Measurements from ENCODE around the gene OBSCN. TPM values are rescaled to one million over a fixed set of nuclear protein-coding genes. Genes with fewer than 3 reads are reported as not detected.

OBSCN gene
- total RNA-seq, 2 donors from 2014 or later, result 159 to 317 TPM

DNA sequence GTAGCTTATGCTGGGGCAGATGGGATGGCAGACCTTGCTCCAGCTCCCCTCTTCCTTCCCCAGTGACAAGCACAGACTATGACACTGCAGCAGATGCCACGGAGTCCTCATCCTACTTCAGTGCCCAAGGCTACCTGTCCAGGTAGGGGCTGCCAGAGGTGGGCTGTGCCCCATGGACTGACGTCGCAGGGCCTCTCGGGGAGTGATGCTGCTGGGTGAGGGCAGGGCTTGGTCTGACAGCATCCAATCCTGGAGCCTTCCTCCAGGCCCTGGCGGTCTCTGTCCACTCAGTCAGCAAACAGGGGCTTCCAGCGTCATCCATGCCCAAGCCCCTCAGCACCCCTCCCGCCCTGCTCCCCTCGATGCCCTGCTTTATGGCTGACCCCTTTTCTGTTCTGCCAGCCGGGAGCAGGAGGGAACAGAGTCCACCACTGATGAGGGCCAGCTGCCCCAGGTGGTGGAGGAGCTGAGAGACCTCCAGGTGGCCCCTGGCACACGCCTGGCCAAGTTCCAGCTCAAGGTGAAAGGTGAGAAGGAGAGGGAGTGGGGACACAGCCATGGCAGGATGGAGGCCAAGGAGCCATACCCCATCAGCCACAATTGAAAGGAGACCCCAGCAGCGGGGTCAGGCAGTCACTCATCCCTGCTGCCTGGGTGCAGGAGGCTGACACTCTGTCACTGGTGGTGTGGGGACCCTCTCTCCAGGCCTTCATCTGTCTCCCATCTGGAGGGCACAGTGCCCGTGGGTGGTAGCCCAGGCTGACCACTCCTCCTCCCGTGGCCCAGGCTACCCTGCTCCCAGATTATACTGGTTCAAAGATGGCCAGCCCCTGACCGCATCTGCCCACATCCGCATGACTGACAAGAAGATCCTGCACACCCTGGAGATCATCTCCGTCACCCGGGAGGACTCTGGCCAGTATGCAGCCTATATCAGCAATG, 125.2 kb downstream of the OBSCN start:
- H3K4me3 ChIP-seq, result no peak overlapping the region
- no peak for DNase-seq (ENCODE audit: low spot score)
- no peak overlapping the region for H3K27ac ChIP-seq
- H3K9me3 ChIP-seq, result no peaks in the 10 kb centered on the region
- peaks cover 51% of the 10 kb centered on the region for H3K36me3 ChIP-seq
- TF ChIP-seq, protein P1, sequence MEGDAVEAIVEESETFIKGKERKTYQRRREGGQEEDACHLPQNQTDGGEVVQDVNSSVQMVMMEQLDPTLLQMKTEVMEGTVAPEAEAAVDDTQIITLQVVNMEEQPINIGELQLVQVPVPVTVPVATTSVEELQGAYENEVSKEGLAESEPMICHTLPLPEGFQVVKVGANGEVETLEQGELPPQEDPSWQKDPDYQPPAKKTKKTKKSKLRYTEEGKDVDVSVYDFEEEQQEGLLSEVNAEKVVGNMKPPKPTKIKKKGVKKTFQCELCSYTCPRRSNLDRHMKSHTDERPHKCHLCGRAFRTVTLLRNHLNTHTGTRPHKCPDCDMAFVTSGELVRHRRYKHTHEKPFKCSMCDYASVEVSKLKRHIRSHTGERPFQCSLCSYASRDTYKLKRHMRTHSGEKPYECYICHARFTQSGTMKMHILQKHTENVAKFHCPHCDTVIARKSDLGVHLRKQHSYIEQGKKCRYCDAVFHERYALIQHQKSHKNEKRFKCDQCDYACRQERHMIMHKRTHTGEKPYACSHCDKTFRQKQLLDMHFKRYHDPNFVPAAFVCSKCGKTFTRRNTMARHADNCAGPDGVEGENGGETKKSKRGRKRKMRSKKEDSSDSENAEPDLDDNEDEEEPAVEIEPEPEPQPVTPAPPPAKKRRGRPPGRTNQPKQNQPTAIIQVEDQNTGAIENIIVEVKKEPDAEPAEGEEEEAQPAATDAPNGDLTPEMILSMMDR (IDR thresholded peaks at IDR 0.05), result no peak
- no peaks in the 10 kb centered on the region for H3K4me1 ChIP-seq
- no peaks in the 10 kb centered on the region for H3K27me3 ChIP-seq

DNA sequence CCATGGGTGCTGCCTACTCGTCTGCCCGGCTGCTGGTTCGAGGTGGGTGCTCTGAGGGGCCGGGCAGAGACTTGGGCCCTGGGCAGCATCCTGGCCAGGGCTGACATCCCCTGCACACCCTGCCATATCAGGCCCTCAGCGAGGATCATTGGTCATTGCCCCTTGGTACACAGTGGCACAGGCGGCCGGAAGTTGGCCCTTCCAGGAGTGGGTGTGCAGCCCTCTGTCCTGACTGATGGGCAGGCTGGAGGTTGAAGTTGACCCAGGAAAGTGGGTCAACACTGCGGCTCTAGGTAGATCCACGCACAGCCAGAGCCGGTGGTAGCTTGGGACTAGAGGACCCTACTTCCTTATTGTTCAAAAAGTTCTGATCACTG, 125.9 kb downstream of the OBSCN start:
- H3K4me1 ChIP-seq, result no peaks in the 10 kb centered on the region
- TF ChIP-seq, protein P1 (IDR thresholded peaks at IDR 0.05), result no peak
- DNase-seq (ENCODE audit: low spot score), result no peak
- H3K27ac ChIP-seq, result no peak overlapping the region
- H3K4me3 ChIP-seq, result no peak overlapping the region
- no peaks in the 10 kb centered on the region for H3K27me3 ChIP-seq
- H3K9me3 ChIP-seq, result no peaks in the 10 kb centered on the region
- H3K36me3 ChIP-seq, result peaks cover 58% of the 10 kb centered on the region

DNA sequence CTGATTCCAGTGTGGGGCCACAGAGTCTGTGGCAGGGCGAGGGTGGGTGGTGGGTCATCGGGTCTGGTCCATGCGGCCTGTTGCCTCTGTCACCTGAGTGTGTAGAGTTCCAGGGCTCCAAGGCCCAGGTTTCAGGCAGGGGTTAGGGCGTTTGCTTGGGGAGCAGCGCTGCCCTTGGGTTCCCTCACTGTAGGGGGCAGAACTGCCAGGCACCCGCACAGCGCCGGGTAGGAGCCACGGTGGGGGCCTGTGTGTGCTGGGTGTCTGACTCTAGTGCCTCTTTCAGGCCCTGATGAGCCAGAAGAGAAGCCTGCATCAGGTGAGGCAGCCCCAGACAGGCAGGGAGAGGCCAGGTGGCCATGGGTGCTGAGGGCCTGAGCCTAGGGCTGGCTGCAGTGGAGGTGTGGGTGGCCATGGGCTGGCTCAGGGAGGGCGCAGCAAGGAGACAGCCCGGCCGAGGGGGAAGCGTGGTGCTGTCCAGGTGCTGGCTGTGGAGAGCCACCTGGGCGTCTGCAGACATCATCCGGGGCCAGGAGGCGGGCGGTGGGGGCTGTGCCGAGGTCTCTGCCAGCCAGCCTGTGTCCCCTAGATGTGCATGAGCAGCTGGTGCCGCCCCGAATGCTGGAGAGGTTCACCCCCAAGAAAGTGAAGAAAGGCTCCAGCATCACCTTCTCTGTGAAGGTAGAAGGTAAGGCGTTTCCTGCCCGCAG, 126.5 kb downstream of the OBSCN start:
- no peaks in the 10 kb centered on the region for H3K4me1 ChIP-seq
- no peak overlapping the region for H3K27ac ChIP-seq
- H3K27me3 ChIP-seq, result no peaks in the 10 kb centered on the region
- H3K9me3 ChIP-seq, result no peaks in the 10 kb centered on the region
- no peak for DNase-seq (ENCODE audit: low spot score)
- H3K4me3 ChIP-seq, result no peak overlapping the region
- TF ChIP-seq, protein P1 (IDR thresholded peaks at IDR 0.05), result no peak
- peaks cover 64% of the 10 kb centered on the region for H3K36me3 ChIP-seq

DNA sequence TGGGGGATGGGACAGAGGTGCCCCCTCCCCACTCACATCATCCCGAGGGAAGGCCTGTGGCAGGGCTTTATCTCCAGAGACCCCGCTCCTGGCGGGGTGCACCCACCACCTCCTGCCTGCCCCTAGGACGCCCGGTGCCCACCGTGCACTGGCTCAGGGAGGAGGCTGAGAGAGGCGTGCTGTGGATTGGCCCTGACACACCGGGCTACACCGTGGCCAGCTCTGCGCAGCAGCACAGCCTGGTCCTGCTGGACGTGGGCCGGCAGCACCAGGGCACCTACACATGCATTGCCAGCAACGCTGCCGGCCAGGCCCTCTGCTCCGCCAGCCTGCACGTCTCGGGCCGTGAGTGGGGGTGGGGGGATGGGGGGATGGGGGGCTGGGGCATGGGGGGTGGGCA, 127.1 kb downstream of the OBSCN start:
- TF ChIP-seq, protein P1 (IDR thresholded peaks at IDR 0.05), result no peak
- Histone ChIP-seq H3K9me3 (no peaks in the 10 kb centered on the region), H3K4me1 (no peaks in the 10 kb centered on the region), H3K27me3 (no peaks in the 10 kb centered on the region), H3K36me3 (peaks cover 70% of the 10 kb centered on the region), H3K27ac (no peak overlapping the region), H3K4me3 (no peak overlapping the region)
- no peak for DNase-seq (ENCODE audit: low spot score)

DNA sequence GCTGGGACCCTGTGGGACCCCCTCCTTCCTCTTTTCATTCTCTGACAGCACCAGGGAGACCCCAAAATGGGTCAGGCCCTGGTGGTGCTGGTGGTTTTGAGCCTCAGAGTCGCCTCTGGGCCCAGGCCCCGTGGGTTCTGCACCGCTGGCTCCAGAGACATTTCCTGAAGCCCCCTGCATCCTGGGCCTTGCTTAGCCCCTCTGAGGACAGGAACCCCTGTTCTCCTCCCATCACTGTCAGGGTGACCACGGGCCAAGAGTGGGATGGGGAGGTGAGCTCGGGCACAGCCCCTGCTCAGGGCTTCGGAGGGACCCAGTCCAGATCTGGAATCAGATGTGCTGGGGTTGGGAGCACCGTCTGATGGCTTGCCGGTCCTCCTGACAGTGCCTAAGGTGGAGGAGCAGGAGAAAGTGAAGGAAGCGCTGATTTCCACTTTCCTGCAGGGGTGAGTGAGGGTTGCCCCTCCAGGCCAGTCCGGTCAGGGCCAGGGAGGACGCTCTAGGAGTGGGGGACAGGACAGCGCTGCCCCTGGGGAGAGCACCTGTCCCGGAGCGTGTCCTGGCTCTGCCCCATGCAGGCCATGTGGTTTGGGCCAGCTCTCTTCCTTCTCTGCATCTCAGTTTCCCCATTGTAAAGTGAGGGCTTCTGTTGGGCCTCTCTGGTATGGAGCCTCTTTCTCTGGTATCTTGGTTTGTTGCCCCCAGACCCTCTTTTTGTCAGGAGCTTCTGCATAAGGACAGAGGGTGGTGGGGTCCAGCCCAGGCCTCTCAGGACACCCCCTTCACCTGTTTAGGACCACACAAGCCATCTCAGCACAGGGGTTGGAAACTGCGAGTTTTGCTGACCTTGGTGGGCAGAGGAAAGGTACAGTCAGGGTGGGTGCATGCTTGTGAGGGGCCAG, 127.8 kb downstream of the OBSCN start:
- Histone ChIP-seq H3K27ac (no peak overlapping the region), H3K27me3 (no peaks in the 10 kb centered on the region), H3K9me3 (no peaks in the 10 kb centered on the region), H3K4me3 (no peak overlapping the region), H3K36me3 (peaks cover 77% of the 10 kb centered on the region), H3K4me1 (no peaks in the 10 kb centered on the region)
- TF ChIP-seq, protein P1 (IDR thresholded peaks at IDR 0.05), result no peak
- no peak for DNase-seq (ENCODE audit: low spot score)
